Measurements from ENCODE around the gene AGT.

DNA sequence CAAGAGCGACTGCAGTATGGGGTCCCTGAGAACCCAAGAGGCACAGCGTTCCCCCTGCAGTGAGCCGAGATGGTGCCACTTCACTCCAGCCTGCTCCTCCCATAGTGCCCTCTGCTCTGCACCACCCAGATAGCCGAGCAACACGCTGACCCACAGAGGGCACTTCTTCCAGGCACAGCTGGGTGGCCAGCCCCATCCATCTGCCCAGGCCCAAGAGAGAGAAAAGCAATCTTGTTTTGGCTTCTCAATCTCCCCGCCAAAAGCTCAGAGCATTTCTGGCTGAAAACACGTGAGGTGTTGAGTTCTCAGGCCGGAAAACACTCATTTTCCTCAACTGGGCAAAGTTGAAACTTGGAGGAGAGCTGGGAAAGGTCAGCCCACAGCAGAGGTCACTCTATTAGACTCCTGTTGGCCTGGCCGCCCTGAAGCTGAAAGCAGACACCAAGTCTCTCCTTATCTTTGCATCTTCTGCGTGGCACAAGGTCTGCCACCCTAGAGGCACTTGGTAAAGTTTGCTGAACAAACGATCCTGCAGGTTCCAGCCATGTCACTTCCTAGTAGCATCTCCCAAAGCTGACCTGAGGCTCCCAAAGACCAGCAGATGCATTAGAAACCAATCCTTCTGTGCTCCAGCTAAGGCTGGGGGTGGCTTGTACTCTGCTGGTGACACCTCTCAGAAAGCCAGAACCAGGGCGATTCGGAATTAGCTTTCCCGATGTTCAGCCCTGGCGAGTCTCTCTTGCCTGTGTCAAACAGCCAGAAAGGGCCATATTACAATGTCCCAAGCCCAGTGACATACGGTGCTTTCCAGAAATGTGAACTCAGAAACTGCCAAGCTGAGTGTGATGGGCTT lies 44.2 kb upstream of the AGT start:
- TF ChIP-seq, protein P1, sequence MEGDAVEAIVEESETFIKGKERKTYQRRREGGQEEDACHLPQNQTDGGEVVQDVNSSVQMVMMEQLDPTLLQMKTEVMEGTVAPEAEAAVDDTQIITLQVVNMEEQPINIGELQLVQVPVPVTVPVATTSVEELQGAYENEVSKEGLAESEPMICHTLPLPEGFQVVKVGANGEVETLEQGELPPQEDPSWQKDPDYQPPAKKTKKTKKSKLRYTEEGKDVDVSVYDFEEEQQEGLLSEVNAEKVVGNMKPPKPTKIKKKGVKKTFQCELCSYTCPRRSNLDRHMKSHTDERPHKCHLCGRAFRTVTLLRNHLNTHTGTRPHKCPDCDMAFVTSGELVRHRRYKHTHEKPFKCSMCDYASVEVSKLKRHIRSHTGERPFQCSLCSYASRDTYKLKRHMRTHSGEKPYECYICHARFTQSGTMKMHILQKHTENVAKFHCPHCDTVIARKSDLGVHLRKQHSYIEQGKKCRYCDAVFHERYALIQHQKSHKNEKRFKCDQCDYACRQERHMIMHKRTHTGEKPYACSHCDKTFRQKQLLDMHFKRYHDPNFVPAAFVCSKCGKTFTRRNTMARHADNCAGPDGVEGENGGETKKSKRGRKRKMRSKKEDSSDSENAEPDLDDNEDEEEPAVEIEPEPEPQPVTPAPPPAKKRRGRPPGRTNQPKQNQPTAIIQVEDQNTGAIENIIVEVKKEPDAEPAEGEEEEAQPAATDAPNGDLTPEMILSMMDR (IDR thresholded peaks at IDR 0.05; ENCODE audit: low read length) = no peak
- no peak for TF ChIP-seq EZH2 (IDR thresholded peaks at IDR 0.05; ENCODE audit: borderline replicate concordance, low read length)
